ENCODE data around the gene AMIGO2.
"Not testable (repeated sequence)": the region's sequence is repeated elsewhere in the genome, so short reads cannot be mapped to it uniquely, and the experiment has no call there.

Gene AMIGO2

GRCh38 chr12:47071241-47071852 is 8.4 kb downstream of the AMIGO2 start:
- DNase-seq = no peak

GRCh38 chr12:47070310-47070709 is 9.4 kb downstream of the AMIGO2 start:
- DNase-seq = no peak

DNA sequence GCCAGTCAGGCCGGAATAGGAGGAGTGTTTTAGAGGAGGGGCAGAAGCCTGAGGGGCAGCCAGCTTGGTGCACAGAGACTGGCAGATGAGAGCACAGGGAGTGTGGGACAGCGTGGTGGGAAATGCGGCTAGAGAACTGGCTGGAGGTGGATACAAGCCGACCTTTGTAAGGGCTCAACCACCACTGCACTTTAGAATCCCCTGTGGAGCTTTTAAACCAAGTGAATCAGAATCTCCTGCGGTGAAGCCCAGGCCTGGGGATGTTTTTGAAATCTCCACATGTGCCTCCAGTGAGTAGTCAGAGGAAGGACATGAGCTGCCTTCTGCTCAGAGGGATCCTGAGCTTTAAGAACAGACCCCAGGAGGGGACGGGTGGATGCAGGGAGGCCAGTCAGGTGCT is 11.2 kb downstream of the AMIGO2 start:
- no peak for DNase-seq

- DNase-seq = no peak
Measured at GRCh38 chr12:47067771-47068431, 11.9 kb downstream of the AMIGO2 start.

DNA sequence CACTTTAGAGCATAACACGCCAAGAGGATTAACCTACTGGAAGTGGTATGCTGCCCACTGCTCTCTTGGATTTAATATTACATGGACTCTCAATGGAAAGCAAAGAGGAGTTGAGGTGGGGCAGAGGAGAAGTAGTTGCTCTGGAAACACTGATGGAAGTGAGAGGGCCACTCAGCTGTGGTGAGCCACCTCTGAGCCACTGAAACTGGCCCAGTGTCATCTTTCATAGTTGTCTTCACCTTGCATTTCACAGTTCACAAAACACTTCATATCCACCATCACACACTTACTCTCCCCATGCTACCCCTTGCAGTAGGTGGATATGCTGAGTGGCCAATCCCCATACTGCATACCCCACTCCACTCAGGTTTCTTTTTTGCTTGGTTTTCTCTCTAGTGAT is 12.6 kb downstream of the AMIGO2 start:
- no peak for DNase-seq

DNA sequence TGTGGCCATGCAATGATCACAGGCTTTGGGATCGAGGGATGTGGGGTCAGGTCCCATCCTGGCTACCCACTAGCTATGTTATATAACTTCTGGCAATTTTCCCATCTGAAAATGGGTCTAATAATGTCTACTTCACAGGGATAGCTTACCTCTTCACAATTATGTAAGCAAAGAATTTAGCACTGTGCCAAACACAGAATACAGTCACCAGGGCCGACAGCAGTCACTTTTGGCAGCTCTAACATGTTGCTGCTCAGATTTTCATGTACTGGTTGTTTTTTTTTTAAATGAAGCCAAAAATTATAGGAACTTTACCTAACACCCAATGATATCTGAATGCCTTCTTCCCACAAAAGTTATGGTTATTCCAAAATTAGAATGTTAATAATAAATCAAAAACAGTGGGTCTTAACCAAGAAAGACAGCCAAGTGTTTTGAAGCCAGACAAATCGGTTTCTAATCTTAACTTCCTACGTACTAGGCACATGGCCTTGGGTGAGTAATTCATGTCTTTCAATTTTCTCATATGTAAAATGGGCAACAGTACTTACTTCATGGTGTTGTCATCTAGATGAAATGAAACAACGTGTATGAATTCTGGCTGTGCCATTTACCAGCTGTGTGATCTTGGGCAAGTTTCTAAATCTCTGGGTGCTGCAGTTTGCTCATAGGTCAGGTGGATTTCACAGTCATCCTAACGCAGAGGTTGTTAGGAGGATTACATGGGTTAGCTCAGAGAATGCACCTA is 13.3 kb downstream of the AMIGO2 start:
- no peak for DNase-seq

DNA sequence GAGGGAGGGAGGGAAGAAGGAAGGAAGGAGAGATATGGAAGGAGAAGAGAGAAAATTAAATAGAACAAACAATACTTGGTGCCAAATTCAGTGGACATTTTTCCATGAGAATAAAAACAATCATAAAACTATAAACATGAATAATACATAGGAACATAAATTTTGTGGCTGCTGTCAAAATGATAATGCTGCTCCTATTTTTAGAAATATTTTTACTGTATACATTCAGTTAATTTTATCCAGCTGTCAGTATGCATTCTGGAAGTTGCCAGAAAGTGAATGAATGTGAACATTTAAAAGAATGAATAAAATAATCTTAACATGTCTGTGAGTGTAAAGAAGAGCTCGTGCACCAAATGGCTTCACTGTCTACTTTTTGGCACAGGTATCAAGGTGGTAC is 14.2 kb downstream of the AMIGO2 start:
- DNase-seq = no peak

GRCh38 chr12:47058640-47059039 is 21.1 kb downstream of the AMIGO2 start:
- not testable (repeated sequence) for DNase-seq

DNA sequence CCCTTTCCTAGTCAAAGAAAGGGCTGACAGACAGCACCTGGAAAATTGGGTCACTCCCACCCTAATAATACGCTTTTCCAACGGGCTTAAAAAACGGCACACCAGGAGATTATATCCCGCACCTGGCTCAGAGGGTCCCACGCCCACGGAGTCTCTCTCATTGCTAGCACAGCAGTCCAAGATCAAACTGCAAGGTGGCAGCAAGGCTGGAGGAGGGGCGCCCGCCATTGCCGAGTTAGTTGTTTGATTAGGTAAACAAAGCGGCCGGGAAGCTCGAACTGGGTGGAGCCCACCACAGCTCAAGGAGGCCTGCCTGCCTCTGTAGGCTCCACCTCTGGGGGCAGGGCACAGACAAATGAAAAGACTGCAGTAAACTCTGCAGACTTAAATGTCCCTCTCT is 22.8 kb downstream of the AMIGO2 start:
- not testable (repeated sequence) for DNase-seq

DNA sequence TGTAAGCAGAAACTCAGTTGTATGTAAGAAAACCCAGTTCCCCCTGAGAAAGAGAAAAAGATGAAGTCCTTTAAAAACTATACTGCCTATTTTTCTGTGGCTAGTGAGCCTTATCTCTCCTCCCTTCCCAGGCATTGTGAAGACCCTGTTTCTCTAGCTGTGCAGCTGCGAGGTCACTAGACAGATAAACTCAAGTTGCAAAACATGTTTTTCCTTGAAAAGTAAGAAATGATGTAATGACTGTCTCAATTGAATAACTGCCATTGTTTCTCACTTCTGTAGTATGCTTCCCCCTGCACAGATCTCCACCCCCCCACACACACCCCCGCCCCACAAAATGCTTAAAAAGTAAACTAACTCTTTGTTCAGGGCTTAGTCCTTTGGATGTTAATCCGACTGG is 23.9 kb downstream of the AMIGO2 start:
- not testable (repeated sequence) for DNase-seq

DNA sequence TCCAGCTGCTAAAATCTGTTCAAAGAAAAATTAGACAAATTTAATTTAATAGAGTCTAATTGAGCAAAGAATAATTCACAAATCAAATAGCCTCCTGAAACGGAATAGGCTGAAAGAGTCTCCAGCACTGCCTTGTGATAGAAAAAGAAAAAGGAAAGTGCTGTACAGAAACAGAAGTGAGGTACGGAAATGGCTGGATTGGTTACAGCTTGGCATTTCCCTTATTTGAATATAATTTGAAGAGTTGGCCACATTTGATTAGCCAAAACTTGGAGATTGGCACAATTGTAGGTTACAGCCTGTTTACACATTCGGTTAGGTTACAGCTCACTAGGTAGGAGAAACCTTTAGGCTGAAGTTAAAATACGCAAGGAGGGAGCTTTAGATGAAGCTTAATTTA is 25.1 kb downstream of the AMIGO2 start:
- no peak for DNase-seq

- DNase-seq = no peak
Measured at GRCh38 chr12:47053961-47054360, 25.8 kb downstream of the AMIGO2 start.

GRCh38 chr12:47052274-47052673 is 27.5 kb downstream of the AMIGO2 start:
- no peak for DNase-seq

DNA sequence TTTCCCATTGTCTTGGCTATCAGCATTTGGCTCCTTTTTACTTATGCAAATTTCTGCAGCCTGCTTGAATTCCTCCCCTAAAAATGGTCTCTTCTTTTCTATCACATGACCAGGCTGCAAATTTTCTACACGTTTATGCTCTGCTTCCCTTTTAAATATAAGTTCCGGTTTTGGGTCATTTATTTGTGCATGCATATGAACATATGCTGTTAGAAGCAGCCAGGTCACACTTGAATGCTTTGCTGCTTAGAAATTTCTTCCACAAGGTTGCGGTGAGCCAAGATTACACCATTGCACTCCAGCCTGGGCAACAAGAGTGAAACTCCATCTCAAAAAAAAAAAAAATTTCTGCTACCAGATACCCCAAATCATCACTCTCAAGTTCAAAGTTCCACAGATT is 28.5 kb downstream of the AMIGO2 start:
- DNase-seq = not testable (repeated sequence)

DNA sequence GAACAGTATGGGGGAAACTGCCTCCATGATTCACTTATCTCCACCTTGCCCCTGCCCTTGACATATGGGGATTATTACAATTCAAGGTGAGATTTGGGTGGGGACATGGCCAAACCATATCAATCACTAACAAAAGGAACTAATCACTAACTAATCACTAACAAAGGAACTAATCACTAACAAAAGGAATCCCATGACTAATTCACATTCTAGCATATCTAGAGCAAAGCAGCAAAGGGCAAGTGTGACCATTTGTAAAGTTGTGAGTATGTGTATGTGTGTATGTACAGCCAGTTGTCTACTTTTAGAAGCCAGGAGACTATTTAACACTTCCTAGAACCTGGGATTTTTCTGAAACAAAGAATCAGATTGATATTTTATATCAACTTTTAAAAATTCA is 31.2 kb downstream of the AMIGO2 start:
- no peak for DNase-seq

DNA sequence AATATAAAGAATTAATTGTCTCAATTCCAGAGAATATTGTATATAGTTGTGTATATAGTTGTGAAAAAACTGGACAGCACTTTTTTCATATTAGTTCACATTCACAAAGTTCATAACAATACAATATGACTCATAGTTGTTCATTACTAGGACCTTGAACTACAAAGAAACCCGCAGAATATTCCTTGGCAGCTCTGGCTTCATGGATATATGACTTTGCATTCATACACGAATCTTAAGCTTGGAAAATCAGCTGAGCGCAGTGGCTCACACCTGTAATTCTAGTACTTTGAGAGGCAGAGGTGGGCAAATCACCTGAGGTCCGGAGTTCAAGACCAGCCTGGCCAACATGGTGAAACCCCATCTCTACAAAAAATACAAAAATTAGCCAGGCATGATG is 38.4 kb downstream of the AMIGO2 start:
- DNase-seq = no peak

DNA sequence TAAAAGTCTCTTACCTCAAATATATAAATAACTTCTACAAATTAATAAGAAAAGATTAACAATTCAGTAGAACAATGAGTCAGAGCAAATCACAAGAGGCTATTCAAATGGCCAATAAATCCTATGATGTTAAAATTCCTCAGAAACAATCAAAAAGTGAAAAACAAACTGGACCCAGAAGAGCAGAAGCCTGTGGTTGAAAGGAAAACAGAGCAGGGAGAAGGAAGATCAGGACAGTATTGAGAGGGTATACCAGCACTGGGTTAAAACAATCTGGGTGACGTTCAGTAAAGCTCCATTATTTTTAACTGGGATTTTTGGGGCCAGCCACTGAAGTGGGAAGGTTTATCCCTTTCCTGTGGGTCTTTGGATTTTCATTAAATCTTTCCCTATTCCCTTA is 40.0 kb downstream of the AMIGO2 start:
- no peak for DNase-seq

DNA sequence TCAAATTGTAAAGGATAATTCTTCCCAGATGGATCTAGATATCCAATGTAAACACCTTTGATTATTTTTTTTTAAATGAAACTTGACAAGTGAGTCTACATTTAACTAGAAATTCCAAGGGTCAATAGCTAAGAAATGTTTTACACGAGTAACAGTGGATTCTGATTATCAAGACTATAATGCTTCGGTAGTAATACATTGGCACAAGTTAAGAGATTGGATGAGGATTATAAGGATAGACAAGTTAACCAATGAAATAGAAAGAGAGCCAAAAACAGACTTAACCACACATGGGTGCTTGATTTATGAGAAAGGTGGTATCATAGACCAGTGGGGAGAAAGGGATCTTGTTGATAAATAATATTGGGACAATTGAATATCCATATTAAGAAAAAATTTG is 40.7 kb downstream of the AMIGO2 start:
- DNase-seq = no peak

DNA sequence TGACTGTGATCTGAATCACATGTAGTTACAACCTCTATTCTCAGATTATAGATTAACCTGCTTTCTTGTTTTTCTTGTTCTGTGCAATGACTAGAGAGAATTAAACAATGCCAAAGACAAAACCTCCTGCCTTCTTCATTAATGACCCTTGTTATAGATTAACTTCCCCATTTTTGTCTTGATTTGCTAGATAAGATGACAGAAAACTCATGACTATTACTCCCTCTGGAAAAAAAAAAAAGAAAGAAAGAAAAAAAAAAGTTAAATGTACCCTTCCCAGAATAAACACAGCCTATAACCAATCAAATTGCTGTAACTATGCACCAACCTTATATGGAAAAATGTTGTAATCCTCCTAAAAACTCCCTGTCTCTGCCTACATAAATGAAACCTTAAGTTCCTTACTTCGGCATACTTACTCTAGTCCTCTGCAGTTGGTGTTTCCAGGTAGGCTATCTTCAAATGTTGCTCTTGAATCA is 41.5 kb downstream of the AMIGO2 start:
- no peak for DNase-seq

DNA sequence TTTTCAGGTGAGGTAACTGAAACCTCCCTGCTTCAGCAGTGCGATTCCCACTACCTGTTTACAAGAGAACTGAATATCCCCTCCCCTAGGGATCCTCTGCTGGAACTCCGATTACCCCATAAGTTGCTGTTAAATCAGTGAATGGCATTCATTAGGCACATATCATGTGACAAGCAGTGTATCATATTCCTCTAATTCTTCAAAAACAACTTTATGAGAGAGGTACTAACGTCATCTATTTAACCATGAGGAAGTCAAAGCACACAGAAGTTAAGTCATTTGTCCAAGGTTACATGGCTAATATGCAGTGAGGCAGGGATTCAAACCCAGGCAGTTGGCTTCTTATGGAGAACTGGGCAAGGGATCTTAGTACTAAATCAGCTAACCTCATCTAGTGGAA is 44.3 kb downstream of the AMIGO2 start:
- DNase-seq = no peak

DNA sequence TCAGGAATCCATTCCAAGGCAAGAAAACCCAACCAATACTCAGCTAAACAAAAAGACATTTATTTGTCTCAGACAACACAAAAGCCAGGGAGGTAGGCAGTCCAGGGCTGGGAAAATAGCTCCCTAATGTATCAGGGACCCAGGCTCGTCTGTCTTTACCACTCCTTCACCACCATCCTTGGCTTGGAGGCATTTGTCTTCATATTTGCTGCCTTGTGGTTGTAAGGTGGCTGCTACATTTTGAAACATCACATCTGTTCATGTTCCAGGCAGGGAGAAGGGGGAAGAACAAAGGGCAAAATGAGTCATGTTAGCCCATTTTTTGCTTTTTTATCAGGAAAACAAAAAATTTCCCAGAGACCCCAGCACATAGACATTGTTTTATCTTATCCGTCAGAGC is 45.1 kb downstream of the AMIGO2 start:
- DNase-seq = no peak

DNA sequence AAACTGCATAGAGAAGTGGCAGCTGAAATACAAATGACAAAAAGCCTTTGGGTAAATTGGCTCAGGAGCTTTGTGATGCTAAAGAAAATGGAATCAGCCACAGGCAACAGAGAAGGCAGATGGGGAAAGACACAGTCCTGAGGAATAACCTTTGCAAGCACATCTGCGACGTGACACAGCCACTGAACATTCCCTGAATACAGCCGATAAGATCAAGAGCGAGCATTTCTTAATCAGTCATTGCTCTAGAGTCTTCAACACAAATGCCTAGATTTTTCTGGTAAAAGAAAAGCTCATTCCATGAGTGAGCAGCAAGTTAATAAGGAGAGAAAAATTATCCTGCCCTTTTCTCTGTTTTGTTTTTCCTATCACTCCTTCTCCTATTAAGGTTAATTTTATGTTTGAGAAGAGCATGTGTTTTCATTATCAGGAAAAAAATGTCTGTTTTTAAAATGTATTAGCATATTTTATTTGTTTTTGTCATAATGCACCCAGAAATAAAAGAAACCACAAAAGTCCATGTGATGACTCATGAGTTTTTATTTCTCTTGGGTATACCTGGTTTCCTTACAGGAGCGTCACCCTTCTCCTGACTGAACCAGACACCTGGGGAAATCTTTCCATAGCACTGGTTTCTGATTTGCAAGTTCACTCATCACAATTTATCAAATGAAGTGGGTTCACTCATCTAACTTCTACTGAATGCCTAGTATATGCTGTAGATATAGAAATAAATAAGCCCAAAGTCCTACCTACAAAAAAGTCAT is 45.8 kb downstream of the AMIGO2 start:
- no peak for DNase-seq

DNA sequence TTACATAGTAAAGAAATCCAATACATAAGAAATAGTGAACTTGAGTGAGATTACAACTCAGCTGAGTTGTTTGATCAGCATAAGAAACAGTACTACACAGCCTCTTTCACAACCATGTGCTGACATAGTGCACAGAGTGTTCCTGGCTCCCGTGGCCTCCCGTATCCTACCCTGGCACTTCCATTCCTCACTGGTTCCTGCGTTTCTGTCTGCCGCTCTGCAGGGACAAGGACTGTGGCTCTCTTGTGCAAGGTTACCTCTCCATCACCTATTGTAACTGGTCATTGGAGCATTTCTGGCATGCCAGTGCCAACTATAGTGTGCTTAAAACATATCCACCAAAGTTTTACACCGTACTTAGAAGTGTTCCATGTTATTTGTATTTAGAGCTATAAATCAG is 46.7 kb downstream of the AMIGO2 start:
- DNase-seq = no peak

Measured in NCI-H187 treated with DMSO at 0.1 percent for 48 hours (cell line).